NCI-H748 treated with DMSO at 0.1 percent for 48 hours (cell line): ENCODE measurements around the gene PEAK1.
"Not testable (repeated sequence)": the region's sequence is repeated elsewhere in the genome, so short reads cannot be mapped to it uniquely, and the experiment has no call there.

Source experiments
- DNase-seq: peaks from one replicate; lab custom pipeline; 2025; lab: John Stamatoyannopoulos, UW

Gene PEAK1

DNA sequence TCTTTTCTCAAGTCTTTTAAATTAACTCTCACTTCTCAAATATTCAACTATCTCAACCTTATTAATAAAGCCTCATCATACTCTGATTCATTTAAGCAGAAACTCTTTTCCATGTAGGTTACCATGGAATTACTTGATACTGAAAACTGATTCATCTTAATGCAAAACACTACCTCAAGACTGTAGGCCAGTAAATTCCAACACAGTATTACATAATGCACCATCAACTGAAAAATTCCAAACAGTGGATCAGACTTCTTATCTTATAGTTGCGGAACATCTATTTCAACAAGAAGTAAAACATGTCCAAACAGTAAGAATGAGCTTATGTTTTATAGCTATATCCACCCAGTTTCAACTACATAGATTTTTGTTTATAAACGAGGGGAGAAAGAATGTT, 124.5 kb downstream of the PEAK1 start:
- DNase-seq, result no peak

DNA sequence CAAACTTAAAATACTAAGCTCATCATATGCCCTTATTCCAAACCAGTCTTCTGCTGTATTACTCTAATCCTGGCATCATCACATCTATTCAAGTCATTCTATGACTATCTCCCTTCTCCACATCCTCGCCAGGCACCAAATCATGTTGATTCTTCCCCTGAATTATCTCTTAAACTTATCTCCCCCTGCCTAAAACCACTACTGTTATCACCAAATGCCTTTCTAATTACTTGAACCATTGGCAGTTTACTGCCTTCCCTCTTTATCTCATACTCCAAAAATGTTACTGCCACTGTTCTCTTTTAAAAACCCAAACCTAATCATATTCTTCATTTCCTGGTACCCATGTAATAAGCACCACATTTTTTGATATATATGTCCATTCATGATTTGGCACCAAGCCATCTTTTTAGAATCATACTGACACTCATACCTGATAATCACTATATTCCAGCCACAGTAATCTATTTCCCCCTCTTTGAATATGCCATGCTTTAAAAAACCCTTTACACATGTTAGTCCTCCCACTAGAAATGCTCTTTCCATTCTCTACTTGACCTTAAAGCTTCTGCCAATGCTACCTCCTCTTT, 126.8 kb downstream of the PEAK1 start:
- DNase-seq, result no peak

DNA sequence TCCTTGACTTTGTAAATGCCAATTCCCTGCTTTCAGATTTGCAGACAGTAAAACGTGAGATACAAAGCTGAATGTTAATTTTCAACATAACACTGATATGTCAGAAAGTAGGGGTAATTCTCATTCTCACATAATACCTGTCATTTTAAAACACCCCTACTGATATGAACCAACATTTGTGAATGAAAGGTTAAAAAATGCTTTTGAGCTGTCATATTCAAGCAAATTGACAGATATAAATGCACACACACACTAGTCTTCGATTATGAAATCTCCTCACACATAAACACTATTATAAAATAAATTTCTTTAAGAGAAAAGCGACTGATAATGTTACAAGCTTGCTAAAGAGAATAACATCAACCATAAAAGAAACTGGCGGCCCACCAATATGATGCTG, 128.8 kb downstream of the PEAK1 start:
- DNase-seq, result no peak

DNA sequence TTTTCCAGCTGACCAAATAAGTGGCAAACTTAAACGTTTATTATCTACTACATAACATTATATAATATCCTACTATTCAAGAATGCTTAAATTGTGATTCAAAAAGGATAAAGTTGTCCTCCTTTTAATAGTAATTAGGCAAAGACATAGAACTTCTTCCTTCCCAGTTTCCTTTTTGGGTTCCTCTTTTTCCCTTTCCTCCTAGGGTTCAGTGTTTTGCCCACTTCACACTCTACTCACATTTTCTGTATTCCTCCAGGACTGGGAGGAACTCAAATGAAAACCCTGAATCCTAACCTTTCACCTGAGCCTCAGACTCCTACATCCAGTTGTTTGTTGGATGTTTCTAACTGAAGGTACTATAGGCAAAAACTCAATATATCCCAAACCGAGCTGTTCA, 132.5 kb downstream of the PEAK1 start:
- DNase-seq, result no peak

DNA sequence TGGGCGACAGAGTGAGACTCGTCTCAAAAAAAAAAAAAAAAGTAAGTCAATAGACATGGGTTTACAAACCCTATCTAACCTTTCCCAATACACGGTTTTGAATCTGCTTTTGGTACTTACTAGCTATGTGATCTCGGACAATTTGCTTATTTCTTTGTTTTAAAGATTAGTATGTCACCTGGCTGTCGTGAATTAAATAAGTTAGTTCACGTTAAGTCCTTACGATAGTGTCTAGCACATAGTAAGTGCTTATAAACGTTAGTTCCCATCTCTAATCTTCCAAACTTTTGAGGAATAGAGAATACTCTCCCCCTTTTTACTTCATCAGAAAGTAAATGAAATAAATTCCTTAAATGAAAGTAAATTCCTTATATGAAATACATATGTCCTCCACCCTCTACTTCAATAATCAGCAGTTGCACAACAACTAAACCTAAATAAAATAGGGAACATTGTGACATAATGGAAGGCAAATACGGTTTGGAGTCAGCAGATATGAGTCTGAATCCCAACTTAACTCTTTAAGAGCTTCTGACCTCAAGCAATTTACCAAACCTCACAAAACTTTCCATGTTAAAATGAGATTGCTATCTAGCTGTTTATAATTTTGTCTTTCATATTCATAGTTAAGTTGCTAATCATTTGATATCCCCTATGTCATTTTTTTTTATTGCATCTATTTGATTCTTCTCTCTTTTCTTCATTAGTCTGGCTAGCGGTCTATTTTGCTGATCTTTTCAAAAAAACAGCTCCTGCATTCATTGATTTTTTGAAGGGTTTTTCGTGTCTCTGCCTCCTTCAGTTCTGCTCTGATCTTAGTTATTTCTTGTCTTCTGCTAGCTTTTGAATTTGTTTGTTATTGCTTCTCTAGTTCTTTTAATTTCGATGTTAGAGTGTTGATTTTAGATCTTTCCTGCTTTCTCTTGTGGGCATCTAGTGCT, 134.6 kb downstream of the PEAK1 start:
- DNase-seq, result no peak

DNA sequence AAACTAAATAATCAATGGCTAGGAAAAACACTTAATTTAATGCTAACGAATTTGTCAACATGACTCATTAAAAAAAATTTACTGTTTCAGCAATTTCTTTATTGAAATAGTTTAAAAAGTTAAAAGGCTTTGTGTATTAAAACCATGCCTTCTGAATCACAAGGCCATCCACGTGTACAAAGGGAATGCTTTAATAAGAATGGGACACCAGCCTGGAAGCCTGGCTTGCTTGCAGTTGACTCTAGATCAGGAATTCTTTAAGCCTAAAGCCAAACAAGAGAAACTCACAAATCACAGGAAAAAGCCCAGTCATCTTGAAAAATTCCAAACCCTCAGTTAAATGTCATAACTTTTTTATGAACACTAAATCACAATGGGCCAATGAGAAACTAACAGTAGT, 137.6 kb downstream of the PEAK1 start:
- no peak for DNase-seq

DNA sequence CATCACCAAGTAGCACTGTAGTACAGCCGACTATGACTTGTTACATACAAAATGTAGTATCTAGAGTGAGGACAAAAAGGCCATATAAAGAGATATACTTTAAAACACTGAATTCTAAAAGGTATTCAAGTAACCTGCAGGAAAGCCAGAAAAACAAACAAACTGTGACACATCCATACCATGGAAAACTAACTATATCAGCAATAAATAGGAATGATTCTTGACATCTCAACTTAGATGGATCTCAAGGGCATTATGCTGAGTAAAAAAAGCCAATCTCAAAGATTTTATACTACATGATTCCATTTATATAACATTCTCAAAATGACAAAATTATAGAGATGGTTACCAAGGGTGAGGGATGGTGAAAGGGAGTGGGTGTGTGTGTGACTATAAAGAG, 143.0 kb downstream of the PEAK1 start:
- no peak for DNase-seq

DNA sequence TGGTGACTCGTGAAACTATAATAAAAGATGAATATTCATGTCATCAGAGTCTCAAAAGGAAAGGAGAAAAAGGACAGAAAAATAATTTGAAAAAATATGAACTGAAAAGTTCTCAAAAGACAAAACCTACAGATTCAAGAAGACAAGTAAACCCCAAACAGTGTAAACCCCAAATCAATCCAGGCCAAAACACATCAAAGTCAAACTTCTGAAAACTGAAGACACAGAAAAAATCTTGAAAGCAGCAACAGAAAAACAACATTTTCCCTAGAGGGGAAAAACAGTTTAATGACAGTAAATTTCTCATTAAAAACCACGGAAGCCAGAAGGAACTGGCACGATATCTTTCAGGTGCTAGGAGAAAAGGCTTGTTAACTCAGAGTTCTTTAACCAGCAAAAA, 143.8 kb downstream of the PEAK1 start:
- DNase-seq, result no peak

DNA sequence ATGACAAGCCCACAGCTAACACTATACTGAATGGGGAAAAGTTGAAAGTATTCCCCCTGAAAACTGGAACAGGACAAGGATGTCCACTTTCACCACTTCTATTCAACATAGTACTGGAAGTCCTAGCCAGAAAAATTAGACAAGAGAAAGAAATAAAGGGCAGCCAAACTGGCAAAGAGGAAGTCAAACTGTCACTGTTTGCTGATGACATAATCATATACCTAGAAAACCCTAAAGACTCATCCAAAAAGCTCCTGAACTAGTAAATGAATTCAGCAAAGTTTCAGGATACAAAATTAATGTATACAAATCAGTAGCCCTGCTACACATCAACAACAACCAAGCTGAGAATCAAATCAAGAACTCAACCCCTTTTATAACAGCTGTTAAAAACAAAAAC, 146.8 kb downstream of the PEAK1 start:
- DNase-seq, result not testable (repeated sequence)

DNA sequence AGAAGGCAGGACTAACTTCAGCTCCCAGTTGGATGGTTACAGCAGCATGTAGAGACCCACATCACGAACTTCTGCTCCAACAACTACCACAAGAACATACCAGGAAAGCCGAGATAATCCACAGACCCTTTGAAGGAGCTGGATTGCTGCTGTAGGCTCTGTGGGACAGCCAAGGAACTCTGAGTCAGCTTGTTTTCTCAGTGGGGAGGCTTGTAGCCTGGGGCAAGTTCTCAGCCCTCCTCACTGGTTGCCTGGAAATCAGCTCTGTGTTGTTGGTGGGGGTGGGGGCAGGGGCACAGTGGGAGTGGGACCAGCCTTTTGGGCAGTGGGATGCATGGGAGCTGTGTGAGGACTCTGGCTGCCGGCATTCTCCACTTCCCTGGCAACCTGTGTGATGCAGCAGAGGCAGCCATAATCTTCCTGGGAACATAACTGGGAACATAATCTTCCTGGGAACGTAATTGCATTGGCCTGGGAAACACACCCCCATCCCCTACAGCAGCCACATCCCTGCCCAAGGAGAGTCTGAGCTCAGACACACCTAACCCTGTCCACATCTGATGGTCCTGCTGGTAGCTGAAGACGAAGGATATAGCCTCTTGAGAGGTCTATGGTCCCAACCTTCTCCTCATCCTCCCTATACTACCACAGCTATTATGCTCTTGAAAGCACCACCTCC, 153.1 kb downstream of the PEAK1 start:
- no peak for DNase-seq

DNA sequence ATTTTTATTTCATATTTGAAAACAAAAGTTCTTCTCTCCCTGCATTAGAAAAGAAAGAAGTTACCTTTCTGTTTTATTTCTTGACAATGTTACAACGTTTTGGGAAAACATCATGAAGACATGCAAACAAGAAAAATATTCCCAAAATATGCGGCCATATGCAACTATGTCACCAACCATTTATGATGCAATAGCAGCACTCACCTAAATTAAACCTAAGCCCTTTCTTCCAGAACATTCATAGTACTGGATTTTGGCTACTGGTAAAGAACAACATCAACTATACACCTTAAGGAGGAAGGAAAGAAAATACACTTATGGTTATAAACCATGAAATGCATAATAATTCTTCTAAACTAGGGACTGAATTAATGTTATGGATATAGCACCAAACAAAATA, 164.5 kb downstream of the PEAK1 start:
- DNase-seq, result no peak

DNA sequence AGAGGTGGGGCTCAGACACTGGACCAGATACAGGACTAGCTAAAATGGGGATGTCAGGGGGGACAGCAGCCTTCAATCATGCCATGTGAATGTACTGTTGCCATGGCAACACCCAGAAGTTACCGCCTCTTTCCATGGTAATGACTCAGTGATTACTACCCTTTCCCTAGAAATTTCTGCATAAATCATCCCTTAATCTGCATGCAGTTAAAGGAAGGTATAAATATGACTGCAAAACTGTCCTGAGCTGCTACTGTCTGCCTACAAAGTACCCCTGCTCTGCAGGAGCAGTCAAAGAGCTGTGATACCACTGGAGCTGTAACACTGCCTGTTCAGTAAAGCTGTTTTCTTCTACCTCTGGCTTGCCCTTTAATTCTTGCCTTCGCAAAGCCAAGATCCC, 168.2 kb downstream of the PEAK1 start:
- DNase-seq, result no peak

DNA sequence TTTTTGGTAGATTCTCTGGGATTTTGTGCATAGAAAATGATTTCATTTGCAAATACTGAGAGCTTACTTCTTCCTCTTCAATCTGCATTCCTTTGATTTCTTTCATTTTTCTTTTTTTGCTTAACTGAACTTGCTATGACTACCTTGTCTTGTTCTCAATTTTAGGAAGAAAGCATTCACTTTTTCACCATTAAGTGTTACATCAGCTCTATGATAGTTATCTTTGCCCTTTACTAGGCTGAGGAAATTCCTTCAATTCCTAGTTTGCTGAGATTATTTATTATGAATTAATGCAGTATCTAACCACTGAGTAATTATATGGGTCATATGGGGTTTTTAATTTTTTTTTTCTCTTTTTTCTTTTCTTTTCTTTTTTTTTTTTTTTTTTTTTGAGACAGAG, 172.8 kb downstream of the PEAK1 start:
- DNase-seq, result no peak

DNA sequence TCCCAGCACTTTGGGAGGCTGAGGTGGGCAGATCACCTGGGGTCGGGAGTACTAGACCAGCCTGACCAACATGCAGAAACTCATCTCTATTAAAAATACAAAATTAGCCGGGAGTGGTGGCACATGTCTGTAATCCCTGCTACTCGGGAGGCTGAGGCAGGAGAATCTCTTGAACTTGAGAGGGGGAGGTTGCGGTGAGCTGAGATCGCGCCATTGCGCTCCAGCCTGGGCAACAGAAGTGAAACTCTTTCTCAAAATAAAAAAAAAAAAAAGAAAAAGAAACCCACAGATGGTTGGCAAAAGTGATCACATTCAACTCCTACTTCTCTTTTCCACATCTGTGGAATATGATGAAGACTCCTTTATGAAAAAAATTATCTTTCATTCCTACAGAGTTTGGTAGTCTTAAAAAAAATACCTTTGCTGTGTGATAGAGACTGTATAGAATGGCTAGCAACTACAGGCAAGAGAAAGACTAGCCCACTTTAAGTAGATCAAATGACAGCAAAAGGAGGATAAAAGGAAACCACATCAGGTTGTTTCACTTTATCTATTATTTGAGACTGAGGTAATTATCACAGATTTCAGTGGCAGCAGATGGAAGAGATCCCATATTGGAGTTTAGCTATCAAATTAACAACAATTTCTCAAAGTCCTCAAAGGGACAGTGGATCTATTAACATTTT, 176.0 kb downstream of the PEAK1 start:
- DNase-seq, result no peak

DNA sequence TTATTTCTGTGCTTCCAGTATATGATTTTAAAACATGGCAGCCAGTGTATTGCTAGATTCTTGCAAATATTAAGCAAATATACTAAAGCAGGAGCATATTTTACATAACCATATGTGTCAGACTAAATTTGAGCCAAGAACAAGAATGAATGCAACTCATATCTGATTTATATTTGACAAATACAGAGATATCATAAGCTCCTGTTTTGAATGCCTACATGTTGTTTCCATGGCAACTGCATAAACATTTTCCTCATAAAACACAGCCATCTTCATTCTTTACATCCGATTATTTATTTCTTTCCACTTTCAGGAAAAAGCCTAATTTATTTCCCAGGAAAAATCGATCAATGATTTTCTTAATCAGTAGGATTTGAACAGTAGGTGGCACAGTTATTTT, 176.8 kb downstream of the PEAK1 start:
- DNase-seq, result no peak

DNA sequence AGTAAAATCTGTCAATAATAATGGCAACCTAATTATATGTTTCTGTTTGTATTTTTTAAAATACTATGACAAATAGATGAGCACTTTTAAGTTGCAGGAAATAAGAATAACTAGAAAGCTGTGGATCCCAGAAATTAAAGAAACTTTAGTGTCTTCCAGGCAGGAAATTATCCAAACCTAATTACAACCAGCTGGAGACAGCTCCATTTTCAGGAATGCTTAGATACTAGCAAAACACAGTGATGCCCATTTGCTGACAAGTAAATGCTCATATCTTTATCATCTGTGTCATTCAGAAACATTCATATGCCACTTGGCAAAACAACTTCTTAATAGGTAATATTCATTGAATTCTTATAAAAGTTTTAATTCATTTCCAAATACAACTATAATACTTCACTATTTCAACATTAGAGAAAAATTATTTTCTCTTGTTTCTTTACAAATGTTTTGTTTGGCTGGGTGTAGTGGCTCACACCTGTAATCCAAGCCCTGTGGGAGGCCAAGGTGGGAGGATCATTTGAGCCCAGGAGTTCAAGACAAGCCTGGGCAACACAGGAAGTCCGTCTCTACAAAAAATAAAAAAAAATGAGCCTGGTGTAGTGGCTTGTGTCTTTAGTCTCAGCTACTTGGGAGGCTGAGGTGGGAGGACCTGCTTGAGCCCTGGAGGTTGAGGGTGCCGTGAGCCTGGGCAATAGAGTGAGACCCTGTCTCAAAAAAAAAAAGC, 179.9 kb downstream of the PEAK1 start:
- no peak for DNase-seq

DNA sequence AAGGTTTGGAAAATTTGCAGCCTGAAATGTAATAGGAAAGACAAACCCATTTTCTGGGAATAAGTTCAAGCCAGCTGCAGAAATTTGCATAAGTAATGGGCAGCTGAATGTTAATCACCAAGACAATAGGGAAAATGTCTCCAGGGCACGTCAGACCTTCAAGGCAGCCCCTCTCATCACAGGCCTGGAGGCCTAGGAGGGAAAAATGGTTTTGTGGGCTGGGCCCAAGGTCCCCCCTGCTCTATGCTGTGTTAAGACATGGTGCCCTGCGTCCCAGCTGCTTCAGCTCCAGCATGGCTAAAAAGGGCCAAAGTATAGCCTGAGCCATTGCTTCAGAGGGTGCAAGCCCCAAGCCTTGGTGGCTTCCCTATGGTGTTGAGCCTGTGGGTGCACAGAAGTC, 184.3 kb downstream of the PEAK1 start:
- DNase-seq, result no peak

DNA sequence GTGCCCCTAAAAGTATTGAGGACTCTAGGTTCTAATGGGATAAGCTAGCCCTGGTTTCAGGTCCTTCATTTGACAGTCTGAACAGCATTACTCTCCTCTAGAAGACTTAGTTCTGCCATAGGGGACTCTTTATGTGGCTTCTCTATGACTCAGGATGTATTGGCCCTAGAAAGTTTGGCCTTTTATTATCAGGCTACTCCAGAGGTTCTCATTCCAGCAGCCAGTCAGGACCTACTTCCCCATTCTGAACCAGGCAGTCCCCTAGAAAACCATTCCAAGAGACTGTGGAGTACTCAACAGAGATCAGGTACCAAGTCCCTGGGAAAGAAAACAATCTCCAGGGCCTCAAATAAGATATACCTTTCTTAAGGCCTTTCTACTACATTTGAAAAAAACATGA, 191.1 kb downstream of the PEAK1 start:
- DNase-seq, result no peak

DNA sequence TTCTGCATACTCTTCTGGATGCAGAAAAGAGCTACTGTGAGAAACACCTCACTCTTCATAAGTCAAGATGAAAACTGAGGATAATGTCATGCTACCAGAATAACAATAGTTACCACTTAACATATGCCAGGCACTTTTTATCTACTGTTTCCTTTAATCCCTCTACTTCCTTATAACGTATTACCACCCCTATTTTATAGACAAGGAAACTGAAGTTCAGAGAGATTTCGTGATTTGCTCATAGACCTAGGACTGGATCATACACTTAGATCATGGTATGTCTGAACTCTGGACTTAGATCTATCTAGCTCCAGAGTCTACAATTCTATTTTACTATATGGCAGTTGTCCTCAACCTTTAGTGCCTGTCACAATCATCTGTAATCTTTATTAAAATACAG, 193.3 kb downstream of the PEAK1 start:
- DNase-seq, result no peak

DNA sequence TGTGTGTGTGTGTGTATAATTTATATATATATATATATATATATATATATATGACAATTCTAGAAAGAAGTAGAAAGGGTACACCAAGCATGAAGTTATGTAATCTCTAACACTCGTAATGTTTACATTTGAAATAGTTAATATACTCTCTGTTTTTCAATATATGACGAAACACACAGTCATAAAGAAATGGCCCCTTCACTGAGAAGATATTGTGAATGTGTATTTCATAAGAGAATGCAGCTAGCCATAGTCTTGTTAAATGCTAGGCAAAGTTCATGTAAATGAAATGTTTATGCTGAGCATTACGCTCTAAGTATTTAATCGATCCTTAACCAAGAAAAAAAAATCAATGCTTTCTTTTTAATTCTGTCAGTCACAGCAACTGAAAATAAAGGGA, 194.3 kb downstream of the PEAK1 start:
- DNase-seq, result no peak

DNA sequence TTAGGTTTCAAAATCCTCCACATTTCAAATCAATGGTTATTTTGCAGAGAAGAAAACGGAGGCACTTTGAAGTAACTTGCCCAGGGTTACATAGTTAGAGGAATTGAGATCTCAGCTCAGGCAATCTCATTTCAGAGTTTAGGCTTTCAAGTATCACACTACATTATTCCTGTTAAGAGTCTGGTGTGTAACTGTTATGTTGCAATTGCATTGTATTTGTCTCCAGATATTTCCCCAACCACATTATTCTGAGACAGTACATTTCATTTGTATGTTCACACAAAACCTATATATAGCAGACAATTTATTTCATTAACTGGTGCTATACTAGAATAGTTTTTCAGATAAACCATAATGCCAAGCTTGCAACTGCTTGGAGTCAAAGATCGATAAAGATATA, 194.8 kb downstream of the PEAK1 start:
- no peak for DNase-seq

DNA sequence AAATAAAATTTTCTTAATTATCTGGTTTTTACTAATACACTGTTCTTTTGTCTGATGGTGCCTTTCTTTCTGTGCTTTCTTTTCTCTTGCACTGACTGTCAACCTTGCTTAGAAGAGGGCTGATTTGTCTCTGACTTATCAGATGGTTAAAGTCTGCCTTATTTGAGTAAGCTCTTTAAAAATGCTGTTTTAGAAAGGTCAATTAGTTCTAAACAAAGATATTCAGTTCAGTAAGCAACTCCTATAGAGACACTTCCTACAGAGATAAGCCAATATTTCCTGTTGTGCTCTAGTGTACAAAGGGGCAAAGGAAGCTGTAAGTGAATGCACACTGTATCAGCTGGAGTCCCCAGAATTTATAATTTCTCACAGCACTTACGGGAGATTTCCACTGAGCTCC, 195.6 kb downstream of the PEAK1 start:
- DNase-seq, result no peak
